Hematopoietic multipotent progenitor cell treated with erythropoietin and hydrocortisone succinate and interleukin-3 and kit ligand, for 4 days (in vitro differentiated cells): ENCODE results near the gene LACC1.
A peak's percentile ranks its signal among the peaks of the same experiment; 100 is the strongest.

Experiments
- DNase-seq: peaks from one replicate; pipeline ENCODE4 v3.0.0-alpha.2; 2015

LACC1 gene

GRCh38 chr13:43894438-43894837, 14.7 kb downstream of the LACC1 start:
- DNase-seq: peak; percentile 50

GRCh38 chr13:43895940-43896339, 16.2 kb downstream of the LACC1 start:
- DNase-seq: no peak

- DNase-seq: peak; percentile 87
These were observed 25.8 kb downstream of the LACC1 start for GRCh38 chr13:43905435-43906031.

- DNase-seq: peak; percentile 75
These were observed 28.7 kb downstream of the LACC1 start for GRCh38 chr13:43908156-43909126.

GRCh38 chr13:43910856-43911255, 31.2 kb downstream of the LACC1 start:
- no peak for DNase-seq

- peak; percentile 8 for DNase-seq
These were observed 31.6 kb downstream of the LACC1 start for GRCh38 chr13:43911278-43911677.

GRCh38 chr13:43911871-43912270, 32.2 kb downstream of the LACC1 start:
- no peak for DNase-seq

GRCh38 chr13:43915451-43915850, 35.7 kb downstream of the LACC1 start:
- no peak for DNase-seq

- DNase-seq: no peak
These were observed 37.1 kb downstream of the LACC1 start for GRCh38 chr13:43916828-43917227.

GRCh38 chr13:43918636-43919035, 38.9 kb downstream of the LACC1 start:
- no peak for DNase-seq

GRCh38 chr13:43920965-43921674, 41.4 kb downstream of the LACC1 start:
- DNase-seq: no peak

GRCh38 chr13:43924549-43925245, 45.0 kb downstream of the LACC1 start:
- DNase-seq: no peak

GRCh38 chr13:43929947-43930346, 50.2 kb downstream of the LACC1 start:
- no peak for DNase-seq

- DNase-seq: no peak
These were observed 53.7 kb downstream of the LACC1 start for GRCh38 chr13:43933378-43933777.

- no peak for DNase-seq
These were observed 54.6 kb downstream of the LACC1 start for GRCh38 chr13:43934273-43934672.

- DNase-seq: no peak
These were observed 56.2 kb downstream of the LACC1 start for GRCh38 chr13:43935878-43936277.

GRCh38 chr13:43936647-43937046, 56.9 kb downstream of the LACC1 start:
- no peak for DNase-seq

- no peak for DNase-seq
These were observed 58.1 kb downstream of the LACC1 start for GRCh38 chr13:43937839-43938238.

- DNase-seq: no peak
These were observed 58.7 kb downstream of the LACC1 start for GRCh38 chr13:43938449-43938848.

GRCh38 chr13:43939086-43939485, 59.4 kb downstream of the LACC1 start:
- no peak for DNase-seq

GRCh38 chr13:43942286-43942685, 62.6 kb downstream of the LACC1 start:
- DNase-seq: no peak
